ENCODE measurements around the gene WFDC9.
"Not testable (repeated sequence)": the region's sequence is repeated elsewhere in the genome, so short reads cannot be mapped to it uniquely, and the experiment has no call there.

Gene WFDC9

GRCh38 chr20:45589725-45590124, 41.4 kb downstream of the WFDC9 start:
- no peak for DNase-seq

- DNase-seq, result no peak
These were observed 42.3 kb downstream of the WFDC9 start for GRCh38 chr20:45588800-45589199.

- DNase-seq, result not testable (repeated sequence)
These were observed 45.1 kb downstream of the WFDC9 start for GRCh38 chr20:45585986-45586385.

GRCh38 chr20:45584294-45584693, 46.8 kb downstream of the WFDC9 start:
- DNase-seq, result not testable (repeated sequence)

GRCh38 chr20:45583502-45583901, 47.6 kb downstream of the WFDC9 start:
- no peak for DNase-seq

- DNase-seq, result no peak
These were observed 49.4 kb downstream of the WFDC9 start for GRCh38 chr20:45581702-45582101.

- DNase-seq, result no peak
These were observed 51.9 kb downstream of the WFDC9 start, which contains the start of gene WFDC8 for GRCh38 chr20:45579184-45579583. TSS of gene WFDC8 (minus strand) at chr20:45579284. CDS start at chr20:45579247, 37 bp downstream.

GRCh38 chr20:45578231-45578630, 52.9 kb downstream of the WFDC9 start:
- DNase-seq, result no peak

GRCh38 chr20:45576995-45577394, 54.1 kb downstream of the WFDC9 start:
- no peak for DNase-seq

- no peak for DNase-seq
These were observed 55.2 kb downstream of the WFDC9 start for GRCh38 chr20:45575931-45576330.

GRCh38 chr20:45569650-45570049, 61.4 kb downstream of the WFDC9 start:
- not testable (repeated sequence) for DNase-seq

- DNase-seq, result no peak
These were observed 66.3 kb downstream of the WFDC9 start for GRCh38 chr20:45564760-45565276.

All from RPMI8226 (cell line).